ENCODE data around the gene DOCK3. TPM values are rescaled to one million over a fixed set of nuclear protein-coding genes. Genes with fewer than 3 reads are reported as not detected.
"Not testable (repeated sequence)": the region's sequence is repeated elsewhere in the genome, so short reads cannot be mapped to it uniquely, and the experiment has no call there.

The DOCK3 gene
- polyA plus RNA-seq, 4 donors = 1.1 to 1.6 (median 1.4) TPM

DNA sequence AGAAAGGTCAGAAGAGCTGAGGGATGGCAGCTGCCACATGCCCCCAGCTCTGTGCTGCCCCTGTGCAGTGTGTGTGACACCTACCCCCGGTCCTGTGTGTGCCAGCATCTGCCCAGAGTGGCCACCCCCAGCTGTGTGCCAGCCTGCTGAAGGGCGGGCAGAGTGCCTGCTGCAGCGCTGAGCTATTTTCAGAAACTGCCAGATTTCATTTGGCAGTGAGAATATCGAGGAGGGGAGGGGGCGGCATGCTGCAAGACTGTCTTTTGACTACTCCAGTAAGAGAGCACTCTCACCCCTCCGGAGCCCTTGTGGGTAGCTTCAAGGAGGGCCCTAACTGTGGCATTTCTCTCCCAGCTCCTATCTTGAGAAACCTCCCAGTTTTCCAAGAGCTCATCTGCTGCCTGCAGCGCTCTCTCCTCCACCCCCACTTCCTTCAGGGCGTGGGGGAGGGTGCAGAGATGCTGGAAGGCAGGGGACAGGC lies 25.2 kb upstream of the DOCK3 start:
- DNase-seq (ENCODE audit: low read depth in 4 of 4, low spot score in 3 of 4) = no peak

DNA sequence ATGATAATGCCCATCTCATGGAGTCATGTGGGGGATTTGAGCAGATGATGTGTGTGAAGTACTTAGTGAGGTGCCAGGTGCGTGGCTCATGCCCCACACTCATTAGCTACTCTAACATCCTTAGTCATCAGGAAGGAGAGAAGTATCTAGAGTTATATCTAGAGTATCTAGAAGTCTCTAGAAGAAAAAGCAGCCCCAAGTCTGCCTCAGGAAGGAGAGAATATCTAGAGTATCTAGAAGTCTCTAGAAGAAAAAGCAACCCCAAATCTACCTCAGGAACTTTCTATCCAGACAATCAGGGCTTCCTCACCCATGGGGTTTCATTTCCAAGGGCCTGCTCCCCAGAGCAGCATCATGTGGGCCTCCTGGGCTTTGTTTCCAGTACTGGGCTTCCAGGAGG lies 24.7 kb upstream of the DOCK3 start:
- no peak for DNase-seq (ENCODE audit: low read depth in 4 of 4, low spot score in 3 of 4)

DNA sequence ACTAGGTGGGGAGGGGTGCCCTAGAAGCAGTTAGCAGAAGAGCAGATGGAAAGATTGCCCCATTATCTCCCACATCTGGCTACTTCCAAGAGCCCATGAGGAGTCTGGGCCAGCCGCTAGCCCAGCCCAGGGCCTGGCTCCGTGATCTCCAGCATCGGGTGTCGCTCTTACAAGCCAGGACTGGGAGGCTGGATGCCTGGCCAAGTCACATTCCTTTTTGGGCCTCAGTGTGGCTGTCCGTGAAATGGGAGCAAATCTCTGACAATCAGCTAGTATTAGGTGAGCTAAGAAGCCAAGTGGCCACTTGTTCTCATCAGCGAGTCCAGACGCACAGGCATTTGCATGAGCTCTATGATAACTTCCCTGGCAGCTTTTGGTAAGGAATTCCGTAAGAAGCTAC lies 23.3 kb upstream of the DOCK3 start:
- DNase-seq (ENCODE audit: low read depth in 4 of 4, low spot score in 3 of 4) = no peak

DNA sequence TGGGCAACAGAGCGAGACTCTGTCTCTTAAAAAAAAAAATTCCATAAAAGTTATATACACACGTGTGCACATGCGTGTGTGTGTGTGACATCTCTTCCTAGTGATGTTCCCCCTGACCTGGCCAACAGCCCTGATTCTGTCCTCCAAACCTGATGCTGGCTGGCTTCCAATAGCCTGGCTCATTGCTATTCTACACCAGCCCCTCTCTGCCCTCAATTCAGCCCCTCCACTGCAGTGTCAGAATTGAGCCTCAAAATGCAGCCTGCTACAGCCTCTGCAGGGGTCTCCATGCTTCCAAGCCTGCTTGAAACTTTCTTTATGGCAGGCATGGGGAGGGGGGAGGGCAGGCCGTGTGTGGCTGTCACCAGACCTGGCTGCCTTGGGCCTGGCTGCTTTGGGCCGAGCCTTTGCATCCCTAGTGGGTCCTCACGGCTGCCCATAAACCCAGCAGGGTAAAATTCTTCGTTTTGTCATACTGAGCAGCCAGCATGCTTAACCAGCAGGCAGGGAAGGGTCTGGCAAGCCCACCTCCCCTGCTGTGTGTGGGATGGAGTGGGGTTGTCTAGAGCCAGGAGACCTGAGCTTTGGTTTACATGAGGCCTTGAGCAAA lies 22.7 kb upstream of the DOCK3 start:
- DNase-seq (ENCODE audit: low read depth in 4 of 4, low spot score in 3 of 4) = no peak

DNA sequence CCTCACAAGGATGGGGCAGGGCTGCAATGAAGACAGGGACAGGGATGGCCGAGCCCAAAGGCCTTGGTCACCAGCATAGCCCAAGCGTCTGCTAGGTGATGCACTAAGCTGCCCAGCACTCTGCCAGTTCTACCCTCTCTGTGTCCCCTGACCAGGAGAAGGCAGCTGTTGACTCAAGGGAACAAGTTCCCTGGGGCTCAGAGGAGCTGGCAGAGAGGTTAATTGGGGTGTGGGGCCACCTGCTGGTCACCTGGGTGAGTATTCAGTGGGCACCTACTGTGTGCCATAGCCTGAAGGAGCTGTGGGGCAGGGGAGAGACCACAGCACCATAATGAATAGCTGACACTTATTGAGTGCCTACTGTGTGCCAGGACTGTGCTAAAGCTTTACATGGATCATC lies 22.0 kb upstream of the DOCK3 start:
- no peak for DNase-seq (ENCODE audit: low read depth in 4 of 4, low spot score in 3 of 4)

DNA sequence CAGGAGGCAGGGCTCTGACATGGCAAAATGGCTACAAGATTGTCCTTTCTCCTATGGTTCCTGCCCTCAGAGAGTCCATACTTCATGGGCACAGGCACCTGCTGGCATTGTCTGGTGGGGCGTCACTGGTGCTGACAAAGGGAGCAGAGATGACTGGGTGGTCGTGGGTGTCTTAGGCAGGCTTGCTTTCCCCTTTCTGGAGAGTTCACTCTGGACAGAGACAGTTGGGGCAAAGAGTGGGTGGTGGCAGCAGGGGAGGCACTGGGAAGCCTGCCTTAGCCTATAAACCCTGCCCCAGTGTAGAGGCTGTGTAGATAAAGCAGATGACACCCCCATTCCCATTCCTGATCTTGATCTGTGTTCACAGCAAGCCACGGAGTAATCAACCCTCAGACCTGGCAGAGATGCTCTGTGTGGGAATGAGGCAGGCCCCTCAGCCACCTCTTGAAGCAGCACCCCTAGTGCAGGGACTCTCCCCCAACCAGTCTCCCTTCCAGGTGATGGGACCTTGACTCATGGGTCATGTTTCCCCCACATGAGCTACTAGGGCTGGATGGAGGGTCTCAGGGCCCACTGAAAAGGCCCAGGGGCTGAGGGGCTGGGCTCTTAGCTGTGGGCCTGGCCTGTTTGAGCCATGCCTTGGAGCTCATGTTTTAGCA lies 20.7 kb upstream of the DOCK3 start:
- no peak for DNase-seq (ENCODE audit: low read depth in 4 of 4, low spot score in 3 of 4)

DNA sequence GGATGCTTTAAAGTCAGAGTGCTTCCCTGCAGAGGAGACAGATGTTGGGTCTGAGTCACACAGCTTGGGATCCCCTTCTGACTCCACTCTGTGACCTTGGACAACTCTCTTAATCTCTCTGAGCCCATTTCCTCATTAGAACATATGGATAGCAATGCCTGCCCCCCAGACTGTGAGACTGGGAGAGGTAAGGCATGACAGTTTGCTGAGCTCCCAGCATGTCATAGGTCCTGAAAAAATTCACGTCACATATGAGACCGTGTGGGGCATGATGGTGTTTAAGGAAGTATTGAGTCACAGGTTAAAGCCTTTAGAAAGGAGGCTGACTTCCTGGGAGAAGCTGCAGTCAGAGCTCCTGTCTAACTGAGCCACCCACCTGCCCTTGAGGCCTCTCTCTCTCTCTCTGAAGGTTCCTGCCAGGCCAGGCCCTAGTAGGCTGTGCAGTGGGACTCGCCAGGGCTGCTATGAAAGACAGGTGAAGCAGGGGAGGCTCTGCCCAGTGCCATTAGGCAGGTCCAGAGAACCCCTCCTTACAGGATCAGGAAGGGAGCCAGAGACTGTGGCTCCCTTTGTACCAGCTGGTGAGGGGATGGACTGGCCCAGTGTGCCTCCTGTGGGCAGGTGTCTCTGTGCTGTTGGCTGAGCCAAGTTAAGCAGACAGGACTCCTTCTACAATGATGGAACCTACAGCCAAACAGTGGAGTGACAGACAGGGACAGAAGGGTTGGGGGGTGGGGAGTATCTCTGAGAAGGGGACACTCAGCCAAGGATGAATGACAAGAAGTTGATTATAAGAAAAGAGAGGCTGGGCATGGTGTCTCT lies 19.5 kb upstream of the DOCK3 start:
- no peak for DNase-seq (ENCODE audit: low read depth in 4 of 4, low spot score in 3 of 4)

DNA sequence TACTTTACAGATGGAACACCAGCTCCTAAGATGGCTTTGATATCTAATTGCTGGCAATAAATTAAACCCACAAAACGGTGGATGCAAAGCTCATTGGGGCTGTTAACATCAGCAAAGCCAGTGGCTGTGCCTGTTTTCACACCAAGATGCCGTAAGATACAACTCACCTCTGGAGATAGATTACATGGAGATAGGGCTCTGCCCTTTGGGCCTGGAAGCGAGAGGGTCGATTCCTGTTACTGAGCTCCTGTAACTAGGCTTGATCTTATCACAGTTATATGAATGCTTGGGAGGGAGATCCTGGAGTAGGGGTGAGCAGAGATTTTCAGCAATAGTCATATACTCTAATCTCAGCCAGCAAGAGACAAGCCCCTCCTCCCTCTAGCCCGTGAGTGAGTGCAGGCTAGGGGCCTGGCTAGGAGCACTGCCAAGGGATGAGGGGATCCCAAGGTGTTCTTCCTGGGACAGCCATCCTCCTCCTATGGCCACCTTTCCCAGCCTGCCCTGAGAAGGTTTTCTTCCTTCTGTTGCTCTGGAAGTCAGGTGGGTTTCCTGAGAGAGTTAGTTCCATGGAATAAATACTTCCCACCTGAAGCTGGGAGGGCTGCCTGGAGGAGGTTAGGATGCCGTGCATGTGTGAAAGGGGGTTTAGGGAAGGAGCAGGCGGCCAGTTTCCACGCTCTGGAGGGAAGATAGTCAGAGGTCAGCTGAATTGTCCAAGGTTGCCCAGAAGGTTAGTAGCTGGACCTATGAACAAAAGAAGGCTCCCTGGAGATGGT lies 18.1 kb upstream of the DOCK3 start:
- DNase-seq (ENCODE audit: low read depth in 4 of 4, low spot score in 3 of 4) = no peak

DNA sequence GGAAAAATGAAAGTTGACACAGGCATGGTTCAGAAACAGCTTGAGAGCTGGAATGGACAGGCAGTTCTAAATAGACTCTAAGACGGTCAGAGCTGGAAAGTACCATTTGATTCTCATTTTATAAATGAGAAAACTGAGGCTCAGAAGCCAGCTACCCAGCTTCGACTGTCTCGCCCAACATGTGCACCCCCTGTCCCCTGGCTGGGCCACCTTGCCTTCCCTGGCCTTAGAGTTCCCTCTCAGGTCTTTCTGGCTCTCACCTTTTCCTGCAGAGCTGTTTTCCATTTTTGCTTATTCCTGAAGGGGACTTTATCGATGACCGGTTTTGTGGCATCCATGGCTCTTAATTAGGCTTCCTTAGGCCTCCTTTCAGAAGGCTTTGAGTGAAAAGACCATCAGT lies 17.3 kb upstream of the DOCK3 start:
- no peak for DNase-seq (ENCODE audit: low read depth in 4 of 4, low spot score in 3 of 4)

DNA sequence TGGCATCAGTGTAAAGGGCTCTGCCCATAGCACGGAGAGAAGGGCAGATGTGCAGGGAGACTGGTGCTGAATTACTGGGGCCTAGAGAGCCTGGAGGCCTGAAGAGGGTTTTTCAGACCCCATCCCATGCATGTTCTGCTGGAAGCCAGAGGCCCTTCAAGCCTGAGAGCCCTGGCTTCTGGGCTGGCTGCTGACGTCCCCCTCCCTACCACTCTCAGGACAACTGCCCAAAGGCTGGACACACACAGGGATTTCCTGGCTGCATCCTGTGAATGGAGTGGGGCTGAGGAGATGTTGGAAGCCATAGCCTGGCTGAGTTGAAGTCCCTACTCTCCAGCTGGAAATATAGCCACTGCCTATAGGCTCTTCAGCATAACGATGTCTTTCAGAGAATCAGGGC lies 16.9 kb upstream of the DOCK3 start:
- DNase-seq (ENCODE audit: low read depth in 4 of 4, low spot score in 3 of 4) = no peak

DNA sequence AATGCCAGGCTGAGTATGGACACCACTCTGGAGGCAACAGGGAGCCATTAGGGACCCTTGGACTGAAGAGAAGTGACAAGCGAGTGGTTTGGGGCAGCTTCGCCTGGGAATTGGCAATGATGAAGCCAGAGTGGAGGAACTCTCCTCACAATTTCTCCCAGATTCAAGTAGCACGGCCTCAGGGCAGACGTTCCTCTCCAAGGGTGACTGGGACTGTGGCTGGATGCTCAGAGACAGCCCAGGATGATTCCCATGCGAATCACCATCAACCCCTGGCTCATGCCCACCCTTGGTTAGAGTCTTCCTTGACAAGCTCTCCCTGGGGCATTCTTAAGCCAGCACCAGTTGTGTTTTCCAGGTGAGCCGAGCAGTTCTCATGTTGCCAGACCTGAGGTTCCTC lies 16.3 kb upstream of the DOCK3 start:
- no peak for DNase-seq (ENCODE audit: low read depth in 4 of 4, low spot score in 3 of 4)

DNA sequence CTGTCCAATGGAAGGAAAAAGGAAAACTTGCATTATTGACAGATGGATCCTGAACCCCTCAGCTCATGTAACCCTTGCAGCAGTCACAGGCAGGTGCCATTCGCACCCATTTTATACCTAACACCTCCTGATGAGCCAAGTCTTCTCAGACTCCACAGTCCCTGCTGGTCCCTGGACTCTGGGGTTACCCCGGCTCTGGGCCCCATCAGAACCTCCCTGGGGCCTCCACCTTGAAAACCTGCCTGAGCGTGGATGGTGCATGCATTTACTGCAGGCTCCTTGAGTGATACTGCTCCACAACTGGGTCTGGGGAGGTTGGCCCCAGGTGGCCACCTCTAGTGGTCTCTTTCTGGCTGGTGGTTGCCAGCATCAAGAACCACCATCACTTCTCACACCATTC lies 15.9 kb upstream of the DOCK3 start:
- no peak for DNase-seq (ENCODE audit: low read depth in 4 of 4, low spot score in 3 of 4)

DNA sequence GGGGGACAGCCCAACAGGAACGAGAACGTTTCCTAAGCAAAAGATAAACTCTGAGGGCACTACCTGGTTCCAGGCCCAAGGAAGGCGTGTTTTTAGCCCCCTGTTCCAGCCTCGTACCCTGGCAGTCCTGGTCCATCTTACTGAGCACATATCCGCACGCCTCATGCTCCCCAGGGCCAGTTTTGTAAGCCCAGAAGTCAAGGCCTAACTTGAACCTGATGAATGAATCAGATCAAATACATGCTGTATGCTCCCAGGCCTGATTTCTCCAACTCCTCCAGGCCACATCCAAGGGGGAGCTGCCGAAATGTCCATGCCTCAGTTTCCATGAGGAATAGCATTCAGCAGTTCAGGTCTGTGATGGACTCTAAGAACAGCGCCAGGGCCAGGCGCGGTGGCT lies 14.3 kb upstream of the DOCK3 start:
- DNase-seq (ENCODE audit: low read depth in 4 of 4, low spot score in 3 of 4) = no peak

DNA sequence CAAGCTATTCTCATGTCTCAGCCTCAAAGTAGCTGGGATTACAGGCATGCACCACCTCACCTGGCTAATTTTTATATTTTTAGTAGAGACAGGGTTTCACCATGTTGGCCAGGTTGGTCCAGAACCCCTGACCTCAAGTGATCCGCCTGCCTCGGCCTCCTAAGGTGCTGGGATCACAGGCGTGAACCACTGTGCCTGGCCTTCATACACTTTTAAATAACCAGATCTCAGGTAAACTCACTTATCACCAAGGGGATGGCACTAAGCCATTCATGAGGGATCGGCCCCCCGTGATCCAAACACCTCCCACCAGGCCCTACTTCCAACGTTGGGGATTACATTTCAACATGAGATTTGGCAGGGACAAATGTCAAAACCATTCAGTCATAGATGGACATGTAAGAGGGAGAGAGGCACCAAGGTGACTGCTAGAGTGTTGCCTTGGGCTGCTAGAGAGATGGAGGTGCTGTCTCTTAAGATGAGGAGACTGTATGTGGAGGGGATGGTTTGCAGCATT lies 13.3 kb upstream of the DOCK3 start:
- DNase-seq (ENCODE audit: low read depth in 4 of 4, low spot score in 3 of 4) = no peak

DNA sequence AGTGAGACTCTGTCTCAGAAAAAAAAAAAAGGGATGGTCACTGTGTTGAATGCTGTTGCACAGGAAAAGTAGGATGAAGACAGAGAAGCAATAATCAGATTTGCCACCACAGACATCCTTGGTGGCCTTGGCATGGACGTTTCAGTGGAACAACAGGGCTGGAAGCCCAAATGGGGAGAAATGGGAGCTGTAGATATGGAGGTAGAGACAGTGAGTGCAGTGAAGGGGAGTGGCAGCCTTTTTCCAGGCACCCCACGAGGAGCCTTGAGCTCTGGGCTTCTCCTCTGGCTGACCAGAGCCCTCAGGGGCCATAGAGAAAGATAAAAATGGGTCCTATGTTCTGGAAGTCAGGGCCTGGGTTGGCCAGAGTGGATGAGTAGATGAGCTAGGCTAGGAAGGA lies 12.3 kb upstream of the DOCK3 start:
- no peak for DNase-seq (ENCODE audit: low read depth in 4 of 4, low spot score in 3 of 4)

DNA sequence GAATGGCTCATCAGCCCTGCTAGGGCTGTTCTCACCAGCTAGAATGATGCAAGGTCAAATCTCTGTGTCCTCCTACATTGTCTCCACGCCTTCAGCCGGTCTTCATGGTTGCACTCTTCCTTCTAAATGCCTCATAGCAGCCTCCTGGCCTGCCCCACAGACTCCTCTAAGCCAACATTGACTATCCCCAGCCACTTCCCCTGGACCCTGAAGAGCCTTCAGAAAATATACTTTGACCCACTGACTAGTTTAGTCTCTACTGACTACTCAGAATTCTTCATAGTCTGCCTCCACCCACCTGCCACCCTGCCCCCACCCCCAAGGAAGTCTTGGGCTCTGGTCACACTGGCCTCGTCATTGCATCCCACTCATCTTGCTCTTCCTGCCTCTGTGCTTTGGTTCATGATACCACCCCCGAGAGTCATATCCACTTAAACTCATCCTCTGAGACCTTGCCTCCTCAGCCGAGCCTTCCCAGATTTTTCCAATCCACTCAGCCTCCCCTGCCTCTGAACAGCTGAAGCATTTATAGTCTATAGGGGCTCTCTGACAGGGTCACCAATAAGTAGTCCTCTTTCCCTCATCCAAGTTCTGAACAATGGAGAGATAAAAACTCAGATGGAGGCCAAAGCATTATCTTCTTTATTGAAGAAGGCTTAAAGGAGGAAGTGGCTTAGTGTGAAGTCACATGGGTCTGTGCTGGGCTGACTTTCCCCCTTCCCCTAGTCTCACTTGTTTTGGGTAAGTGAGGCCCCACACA lies 9.5 kb upstream of the DOCK3 start:
- no peak for DNase-seq (ENCODE audit: low read depth in 4 of 4, low spot score in 3 of 4)

DNA sequence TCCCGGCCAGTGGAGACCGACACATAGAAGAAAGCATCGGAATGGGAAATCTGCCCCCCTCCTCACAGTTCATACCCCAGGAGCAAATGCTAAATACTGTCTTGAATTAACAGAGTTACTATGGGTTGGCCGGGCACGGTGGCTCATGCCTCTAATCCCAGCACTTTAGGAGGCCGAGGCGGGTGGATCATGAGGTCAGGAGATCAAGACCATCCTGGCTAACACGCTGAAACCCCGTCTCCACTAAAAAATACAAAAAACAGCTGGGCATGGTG lies 8.9 kb upstream of the DOCK3 start:
- not testable (repeated sequence) for DNase-seq (ENCODE audit: low read depth in 4 of 4, low spot score in 3 of 4)

DNA sequence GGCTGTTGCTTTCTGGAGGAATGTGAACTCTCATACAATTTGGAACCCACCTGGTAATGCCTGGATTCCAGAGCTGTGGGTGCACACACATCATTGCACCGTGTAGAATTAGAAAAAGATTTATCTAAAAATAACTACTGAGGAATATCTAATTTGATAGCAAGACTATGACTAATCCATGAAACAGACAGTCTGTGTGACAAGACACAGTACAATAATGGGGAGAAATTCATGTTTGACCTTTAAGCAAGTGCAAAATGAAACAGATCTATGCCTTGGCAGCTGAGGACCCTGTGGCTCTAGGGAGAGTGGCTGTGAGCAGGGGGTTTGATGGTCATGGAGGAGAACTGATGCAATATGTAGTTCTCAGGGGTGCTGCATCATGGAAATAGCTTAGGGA lies 7.9 kb upstream of the DOCK3 start:
- no peak for DNase-seq (ENCODE audit: low read depth in 4 of 4, low spot score in 3 of 4)

DNA sequence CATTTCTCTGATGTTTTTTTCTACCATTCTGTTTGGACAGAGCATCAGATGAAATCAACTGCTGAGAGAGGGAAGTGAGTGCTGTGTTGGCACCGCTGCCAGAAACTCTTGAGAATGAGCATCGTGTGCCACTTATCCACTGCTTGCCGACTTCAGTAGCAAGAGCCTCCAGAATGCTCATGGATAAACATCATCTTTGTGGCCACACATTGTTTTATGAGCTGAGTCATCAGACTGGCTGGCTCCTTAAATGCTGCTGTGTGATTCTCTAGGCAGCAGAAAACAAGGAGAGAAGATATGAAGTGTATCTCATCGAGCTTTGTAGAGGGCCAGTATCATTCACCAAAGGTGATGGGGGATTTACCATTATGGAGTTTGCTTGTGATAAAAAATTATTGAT lies 3.4 kb upstream of the DOCK3 start:
- DNase-seq (ENCODE audit: low read depth in 4 of 4, low spot score in 3 of 4) = no peak

DNA sequence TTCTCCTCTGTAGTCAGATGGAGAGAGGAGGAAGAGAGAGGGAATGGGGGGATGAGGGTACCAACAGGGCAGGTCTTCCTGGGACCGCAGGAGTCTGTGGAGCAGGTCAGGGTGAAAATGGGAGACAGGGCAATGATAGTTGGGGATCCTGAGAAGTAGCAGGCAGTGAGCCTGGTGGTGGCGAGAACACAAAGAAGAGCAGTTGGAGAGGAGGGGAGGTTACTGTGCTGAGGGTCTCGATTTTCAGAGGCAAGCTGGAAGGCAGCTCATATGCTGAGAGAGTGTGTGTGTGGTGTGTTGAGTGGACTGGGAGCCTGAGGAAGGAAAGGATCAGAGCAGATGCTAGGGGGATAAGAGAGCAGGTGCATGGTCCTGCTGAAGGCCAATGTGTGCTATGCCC lies 2.1 kb upstream of the DOCK3 start:
- DNase-seq (ENCODE audit: low read depth in 4 of 4, low spot score in 3 of 4) = no peak
